Activated naive CD8-positive, alpha-beta T cell (primary cell): ENCODE data around the gene ZNF503.

Experiments used
- H3K27ac Mint-ChIP-seq: one replicate; pipeline ENCODE4 v1.8.0; 2021; ENCODE audit warnings: mixed read lengths
- H3K27me3 Mint-ChIP-seq: one replicate; pipeline ENCODE4 v1.8.0; 2021; ENCODE audit warnings: mixed read lengths
- H3K36me3 Mint-ChIP-seq: one replicate; pipeline ENCODE4 v1.8.0; 2021; ENCODE audit warnings: mixed read lengths
- H3K4me1 Mint-ChIP-seq: one replicate; pipeline ENCODE4 v1.8.0; 2021; ENCODE audit warnings: low read depth, mixed read lengths
- H3K4me3 Mint-ChIP-seq: one replicate; pipeline ENCODE4 v1.8.0; 2021; ENCODE audit warnings: mild to moderate bottlenecking, mixed read lengths
- H3K9me3 Mint-ChIP-seq: one replicate; pipeline ENCODE4 v1.8.0; 2021; ENCODE audit warnings: low read depth, mixed read lengths

ZNF503 gene

GRCh38 chr10:75437693-75438092, 36.1 kb upstream of the ZNF503 start:
- H3K4me1 Mint-ChIP-seq, result no peaks in the 10 kb centered on the region
- H3K36me3 Mint-ChIP-seq, result no peaks in the 10 kb centered on the region
- H3K27ac Mint-ChIP-seq, result no peak overlapping the region
- H3K27me3 Mint-ChIP-seq, result peaks cover 16% of the 10 kb centered on the region
- no peak overlapping the region for H3K4me3 Mint-ChIP-seq
- peaks cover 6% of the 10 kb centered on the region for H3K9me3 Mint-ChIP-seq

- H3K9me3 Mint-ChIP-seq, result no peaks in the 10 kb centered on the region
- peaks cover 22% of the 10 kb centered on the region for H3K27me3 Mint-ChIP-seq
These were observed 35.3 kb upstream of the ZNF503 start for GRCh38 chr10:75436896-75437295.

DNA sequence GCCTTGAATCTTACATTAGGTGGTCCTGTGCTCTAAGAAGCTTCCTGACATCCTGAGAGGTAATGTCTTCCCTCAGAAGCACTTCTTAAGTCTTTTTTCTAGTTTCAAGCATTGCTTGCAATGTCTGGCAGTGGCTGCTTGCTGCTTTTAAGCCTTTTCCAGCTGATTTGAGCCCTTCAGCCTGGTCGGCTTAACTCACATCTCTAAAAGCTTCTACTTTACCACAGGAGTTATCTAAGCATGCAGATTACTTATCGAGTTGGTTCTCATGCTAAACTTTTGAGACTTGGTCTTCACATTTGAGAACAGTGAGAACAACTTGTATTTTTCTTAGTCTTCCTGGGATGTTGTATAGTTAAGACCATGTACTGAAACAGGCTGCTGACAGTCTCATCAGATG, 33.7 kb upstream of the ZNF503 start:
- Mint-ChIP-seq H3K27me3 (peaks cover 27% of the 10 kb centered on the region), H3K4me1 (peaks cover 7% of the 10 kb centered on the region), H3K4me3 (no peak overlapping the region), H3K27ac (no peak overlapping the region), H3K36me3 (no peaks in the 10 kb centered on the region), H3K9me3 (no peaks in the 10 kb centered on the region)

More at GRCh38 chr10:75436896-75437295, 35.3 kb upstream of the ZNF503 start:
- Mint-ChIP-seq H3K27ac (no peak overlapping the region), H3K4me3 (no peak overlapping the region), H3K4me1 (peaks cover 3% of the 10 kb centered on the region), H3K36me3 (no peaks in the 10 kb centered on the region)

DNA sequence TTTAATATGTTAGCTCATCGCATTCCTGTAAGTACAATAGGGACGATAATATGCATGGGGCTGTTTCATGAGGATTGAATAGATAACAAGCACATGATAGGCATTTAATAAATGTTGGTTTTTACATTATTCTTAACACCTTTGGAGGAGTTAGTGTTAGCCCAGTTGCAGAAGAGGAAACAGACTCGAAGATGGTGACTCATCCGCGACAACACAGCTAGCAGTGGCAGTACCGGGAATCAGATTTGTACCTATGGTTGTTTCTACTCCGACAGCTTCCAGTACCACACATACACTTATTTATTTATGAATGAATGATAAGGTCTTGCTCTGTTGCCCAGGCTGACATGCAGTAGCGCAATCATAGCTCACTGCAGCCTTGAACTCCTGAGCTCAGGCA, 32.7 kb upstream of the ZNF503 start:
- Mint-ChIP-seq H3K4me3 (no peak overlapping the region), H3K27me3 (peaks cover 29% of the 10 kb centered on the region), H3K27ac (no peak overlapping the region), H3K36me3 (no peaks in the 10 kb centered on the region), H3K9me3 (no peaks in the 10 kb centered on the region), H3K4me1 (peaks cover 7% of the 10 kb centered on the region)

DNA sequence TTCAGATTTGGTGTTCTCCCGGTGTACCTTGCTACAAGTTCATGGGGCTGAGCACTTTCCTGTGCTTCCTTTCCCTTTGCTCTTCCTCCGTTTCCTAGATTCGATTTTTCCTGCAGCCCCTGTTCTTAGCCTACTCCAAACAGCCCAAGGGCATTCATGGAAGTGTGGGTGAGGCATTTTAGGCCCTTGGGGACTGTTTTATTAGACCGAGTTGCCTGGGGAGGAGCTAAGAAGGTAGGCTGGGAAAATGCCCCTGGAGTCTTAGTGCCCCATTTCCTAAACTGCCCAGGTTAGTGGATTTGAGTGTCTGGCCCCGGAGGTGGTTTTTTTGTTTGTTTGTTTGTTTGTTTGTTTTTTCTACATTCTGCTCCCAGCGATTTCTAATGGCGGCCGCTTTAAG, 31.7 kb upstream of the ZNF503 start:
- Mint-ChIP-seq H3K4me1 (peaks cover 7% of the 10 kb centered on the region), H3K9me3 (no peaks in the 10 kb centered on the region), H3K27ac (no peak overlapping the region), H3K36me3 (no peaks in the 10 kb centered on the region), H3K4me3 (no peak overlapping the region), H3K27me3 (peaks cover 35% of the 10 kb centered on the region)

DNA sequence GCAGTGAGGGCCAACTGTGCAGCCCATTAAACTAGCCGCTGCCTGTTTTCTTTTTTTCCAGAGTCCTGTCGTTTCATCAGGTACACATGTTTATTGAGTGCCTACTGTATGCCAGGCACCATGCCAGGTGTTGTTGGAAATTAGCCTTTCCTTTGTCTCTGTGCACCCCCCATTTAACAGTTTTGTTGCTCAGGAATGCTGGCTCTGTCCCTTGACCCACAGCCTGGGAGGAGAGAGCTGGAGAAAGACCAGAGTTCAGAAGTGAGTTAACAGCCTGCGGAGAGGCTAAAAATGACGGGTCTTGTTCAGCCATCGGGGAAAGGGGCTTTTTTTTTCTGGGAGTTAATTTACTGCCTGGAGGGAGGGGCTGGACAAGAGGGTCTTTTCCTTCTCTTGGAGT, 31.2 kb upstream of the ZNF503 start:
- Mint-ChIP-seq H3K27ac (no peak overlapping the region), H3K4me1 (peaks cover 7% of the 10 kb centered on the region), H3K9me3 (no peaks in the 10 kb centered on the region), H3K27me3 (peaks cover 35% of the 10 kb centered on the region), H3K4me3 (no peak overlapping the region), H3K36me3 (no peaks in the 10 kb centered on the region)

GRCh38 chr10:75432176-75432575, 30.6 kb upstream of the ZNF503 start:
- H3K27ac Mint-ChIP-seq, result no peak overlapping the region
- H3K36me3 Mint-ChIP-seq, result no peaks in the 10 kb centered on the region
- peak overlapping the region; percentile 71 for H3K4me3 Mint-ChIP-seq
- no peaks in the 10 kb centered on the region for H3K9me3 Mint-ChIP-seq
- H3K4me1 Mint-ChIP-seq, result peaks cover 7% of the 10 kb centered on the region
- H3K27me3 Mint-ChIP-seq, result peaks cover 35% of the 10 kb centered on the region

DNA sequence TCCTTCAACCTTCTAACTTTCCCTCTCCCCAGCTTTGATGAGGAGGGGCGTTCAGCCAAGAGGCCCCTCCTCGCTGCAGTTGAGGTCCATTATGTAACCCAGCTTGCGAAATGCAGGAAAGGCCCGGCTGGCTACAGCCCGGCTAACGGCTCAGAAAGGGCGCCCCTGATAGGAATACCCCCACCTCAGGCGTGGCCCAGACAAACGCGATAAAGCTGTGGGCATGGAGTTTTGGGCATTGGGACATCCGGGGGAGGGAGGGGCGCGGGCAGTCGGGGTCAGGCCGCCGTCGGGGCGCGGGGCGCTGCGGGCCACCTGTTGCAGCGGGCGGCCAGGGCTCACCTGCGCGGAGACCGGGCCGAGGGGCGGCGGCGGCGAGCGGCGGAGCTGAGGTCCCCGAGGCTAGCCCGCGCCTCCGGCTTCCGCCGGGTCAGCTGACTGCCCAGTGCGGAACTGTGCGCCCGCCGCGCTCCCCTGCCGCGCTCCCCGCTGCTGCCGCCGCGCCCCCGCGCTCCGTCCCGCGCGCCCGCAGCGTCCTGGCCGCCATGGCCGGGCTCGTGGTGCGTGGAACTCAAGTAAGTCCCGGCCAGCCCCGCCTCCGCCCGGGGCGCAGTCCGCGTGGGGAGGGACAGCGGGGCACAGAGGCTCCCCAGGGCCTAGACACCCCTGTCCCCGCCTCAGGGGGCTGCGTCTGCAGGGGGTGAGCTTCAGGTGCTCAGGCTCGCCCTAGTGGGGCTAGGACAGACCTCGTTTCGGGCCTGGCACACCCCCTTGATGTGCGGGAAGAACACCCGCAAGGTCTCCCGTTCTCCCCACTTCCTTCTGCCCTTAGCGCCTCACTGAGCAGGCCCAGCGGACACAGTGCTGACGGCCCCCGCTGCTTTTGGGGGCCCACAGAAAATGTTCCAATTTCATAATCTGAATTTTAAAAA, 29.9 kb upstream of the ZNF503 start, which contains the start of gene LRMDA:
LRMDA (plus strand) TSS at position 445 of the 932 bp plus-strand sequence.
- peaks cover 7% of the 10 kb centered on the region for H3K4me1 Mint-ChIP-seq
- no peaks in the 10 kb centered on the region for H3K36me3 Mint-ChIP-seq
- H3K9me3 Mint-ChIP-seq, result no peaks in the 10 kb centered on the region
- peak within 1 kb of the TSS; percentile 71 for H3K4me3 Mint-ChIP-seq
- no peak within 1 kb of the TSS for H3K27ac Mint-ChIP-seq
- H3K27me3 Mint-ChIP-seq, result peaks cover 35% of the 10 kb centered on the region

DNA sequence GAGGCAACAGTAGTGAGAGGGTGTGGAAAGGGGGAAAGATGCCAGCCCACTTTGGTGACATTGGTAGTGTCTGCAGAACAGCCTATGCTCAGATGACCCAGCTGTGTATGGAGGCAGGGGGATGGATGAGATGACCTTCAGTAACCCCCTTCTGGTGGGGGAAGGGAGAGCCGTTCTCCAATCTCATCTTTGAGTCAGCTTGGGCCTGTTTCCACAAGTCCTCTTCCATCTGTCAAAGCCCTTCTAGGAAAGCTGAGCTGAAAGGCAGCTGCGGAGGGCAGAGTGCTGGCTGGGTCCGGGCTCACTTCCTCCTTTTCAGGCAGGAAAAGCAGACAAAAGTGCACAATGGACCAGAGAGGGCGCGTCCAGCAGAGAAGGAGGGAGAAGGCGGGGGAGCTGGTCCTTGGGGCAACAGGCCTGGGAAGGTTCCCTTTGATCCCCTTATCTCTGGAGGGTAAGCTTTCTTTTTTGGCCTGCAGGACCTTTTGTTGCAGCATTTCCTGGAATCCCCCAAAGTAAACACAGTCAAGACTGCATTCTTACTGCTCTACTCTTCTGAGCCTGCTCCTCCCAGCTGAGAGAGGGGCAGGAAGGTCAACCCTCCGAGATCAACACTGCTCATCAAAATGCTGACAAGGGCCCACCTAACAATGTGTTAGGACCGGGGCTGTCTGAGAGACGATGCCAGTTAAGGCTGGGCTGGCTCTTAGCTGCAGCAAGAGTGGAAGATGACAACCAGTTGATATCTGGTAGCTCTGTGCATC, 28.6 kb upstream of the ZNF503 start:
- Mint-ChIP-seq H3K27me3 (peaks cover 34% of the 10 kb centered on the region), H3K4me1 (peaks cover 7% of the 10 kb centered on the region), H3K9me3 (no peaks in the 10 kb centered on the region), H3K4me3 (peak overlapping the region; percentile 43), H3K27ac (no peak overlapping the region), H3K36me3 (no peaks in the 10 kb centered on the region)

DNA sequence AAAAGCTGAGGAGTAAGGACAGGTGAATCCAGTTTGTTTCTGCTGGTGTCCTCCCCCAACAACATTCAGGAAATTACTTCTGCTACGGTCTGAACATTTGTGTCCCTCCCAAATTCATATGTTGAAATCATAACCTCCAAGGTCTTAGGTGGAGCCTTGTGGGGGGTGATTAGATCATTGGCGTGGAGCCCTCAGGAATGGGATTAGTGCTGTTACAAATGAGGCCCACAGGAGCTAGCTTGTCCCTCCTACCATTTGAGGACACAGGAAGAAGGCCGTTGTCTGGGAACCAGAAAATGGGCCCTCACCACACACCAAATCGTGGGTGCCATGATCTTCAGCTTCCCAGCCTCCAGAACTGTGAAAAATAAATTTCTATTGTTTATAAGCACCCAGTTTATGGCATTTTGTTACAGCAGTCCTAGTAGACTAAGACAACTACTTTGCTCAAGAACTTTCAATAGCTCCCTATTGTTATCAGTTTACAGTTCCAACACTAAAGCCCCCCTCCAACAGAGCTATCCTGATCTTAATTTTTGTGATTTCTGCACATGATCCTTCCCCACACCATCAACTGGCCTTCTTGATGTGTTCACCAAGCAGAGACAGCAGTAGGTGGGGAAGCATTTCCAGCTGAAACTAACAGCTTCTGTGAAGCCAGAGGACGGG, 27.7 kb upstream of the ZNF503 start:
- H3K27me3 Mint-ChIP-seq, result peaks cover 32% of the 10 kb centered on the region
- no peak overlapping the region for H3K27ac Mint-ChIP-seq

GRCh38 chr10:75428434-75429158, 27.0 kb upstream of the ZNF503 start:
- no peaks in the 10 kb centered on the region for H3K36me3 Mint-ChIP-seq
- no peak overlapping the region for H3K27ac Mint-ChIP-seq
- no peak overlapping the region for H3K4me3 Mint-ChIP-seq
- H3K4me1 Mint-ChIP-seq, result peaks cover 7% of the 10 kb centered on the region
- H3K27me3 Mint-ChIP-seq, result peaks cover 30% of the 10 kb centered on the region
- no peaks in the 10 kb centered on the region for H3K9me3 Mint-ChIP-seq

More for the DNA sequence above, 27.7 kb upstream of the ZNF503 start:
- Mint-ChIP-seq H3K36me3 (no peaks in the 10 kb centered on the region), H3K4me1 (peaks cover 7% of the 10 kb centered on the region), H3K4me3 (no peak overlapping the region), H3K9me3 (no peaks in the 10 kb centered on the region)

GRCh38 chr10:75427951-75428350, 26.4 kb upstream of the ZNF503 start:
- no peaks in the 10 kb centered on the region for H3K36me3 Mint-ChIP-seq
- H3K27ac Mint-ChIP-seq, result no peak overlapping the region

GRCh38 chr10:75426880-75427279, 25.3 kb upstream of the ZNF503 start:
- no peak overlapping the region for H3K4me3 Mint-ChIP-seq
- no peaks in the 10 kb centered on the region for H3K36me3 Mint-ChIP-seq
- peaks cover 4% of the 10 kb centered on the region for H3K4me1 Mint-ChIP-seq
- H3K27ac Mint-ChIP-seq, result no peak overlapping the region
- H3K9me3 Mint-ChIP-seq, result no peaks in the 10 kb centered on the region
- H3K27me3 Mint-ChIP-seq, result peaks cover 17% of the 10 kb centered on the region

More at GRCh38 chr10:75427951-75428350, 26.4 kb upstream of the ZNF503 start:
- Mint-ChIP-seq H3K4me3 (no peak overlapping the region), H3K27me3 (peaks cover 25% of the 10 kb centered on the region), H3K4me1 (peaks cover 7% of the 10 kb centered on the region), H3K9me3 (no peaks in the 10 kb centered on the region)
